GM19452 (cell line): Measurements from ENCODE around the gene ABCD1.

Source experiments
- ATAC-seq: cut with Tn5 transposase; IDR thresholded peaks from one replicate; pipeline ENCODE4 v1.9.1; 2021; ENCODE audit not compliant: unreplicated experiment

ABCD1 gene

DNA sequence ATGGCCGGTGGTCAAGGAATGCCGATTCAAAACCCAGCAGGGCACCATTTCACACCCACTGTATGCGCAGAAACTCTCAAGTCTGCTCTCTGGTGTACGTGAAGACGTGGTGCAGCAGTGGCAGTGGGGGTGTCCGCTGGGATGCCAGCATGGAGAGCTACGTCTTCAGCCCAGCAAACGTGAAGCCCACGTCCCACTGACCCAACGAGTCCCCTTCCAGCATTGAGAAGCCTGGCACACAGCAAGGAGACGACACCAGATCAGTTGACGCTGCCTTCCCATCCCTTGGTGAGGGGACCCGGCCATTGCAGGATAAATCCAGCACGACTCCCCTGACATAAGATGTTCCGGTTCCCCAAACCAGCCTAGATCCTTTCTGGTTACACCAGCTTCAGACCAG lies 37.2 kb downstream of the ABCD1 start:
- ATAC-seq = no peak

- no peak for ATAC-seq
Observed at GRCh38 chrX:153762626-153763173, 38.0 kb downstream of the ABCD1 start.

DNA sequence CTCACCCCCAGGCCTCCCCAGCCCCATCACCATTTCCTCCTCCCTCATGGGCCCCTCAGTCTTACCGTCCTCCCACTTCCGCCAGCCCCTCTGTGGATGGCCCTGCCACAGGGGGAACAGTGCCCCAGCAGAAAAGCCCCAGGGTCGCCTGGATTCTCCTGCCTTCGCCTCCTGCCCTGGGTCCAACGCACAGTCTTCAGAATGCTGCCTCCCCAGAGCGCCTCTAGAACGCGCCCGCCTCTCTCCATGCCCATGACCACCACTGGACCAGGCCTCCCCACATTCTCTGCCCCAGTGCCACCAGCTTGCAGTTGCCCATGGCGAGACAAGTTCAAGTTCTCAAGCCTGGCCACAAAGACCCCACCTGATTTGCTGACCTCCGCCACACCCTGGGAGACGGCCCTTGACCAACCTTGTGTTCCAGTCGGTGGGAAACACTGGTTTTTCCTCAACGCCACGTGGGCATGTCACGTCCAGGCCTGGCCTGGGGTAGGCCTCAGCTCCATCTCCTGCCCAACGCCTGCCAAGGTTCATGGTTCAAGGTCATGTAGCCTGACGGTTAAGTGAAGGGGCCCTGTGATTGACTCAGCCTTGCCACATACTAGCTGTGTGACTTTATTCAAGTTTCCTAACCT lies 38.8 kb downstream of the ABCD1 start:
- no peak for ATAC-seq

DNA sequence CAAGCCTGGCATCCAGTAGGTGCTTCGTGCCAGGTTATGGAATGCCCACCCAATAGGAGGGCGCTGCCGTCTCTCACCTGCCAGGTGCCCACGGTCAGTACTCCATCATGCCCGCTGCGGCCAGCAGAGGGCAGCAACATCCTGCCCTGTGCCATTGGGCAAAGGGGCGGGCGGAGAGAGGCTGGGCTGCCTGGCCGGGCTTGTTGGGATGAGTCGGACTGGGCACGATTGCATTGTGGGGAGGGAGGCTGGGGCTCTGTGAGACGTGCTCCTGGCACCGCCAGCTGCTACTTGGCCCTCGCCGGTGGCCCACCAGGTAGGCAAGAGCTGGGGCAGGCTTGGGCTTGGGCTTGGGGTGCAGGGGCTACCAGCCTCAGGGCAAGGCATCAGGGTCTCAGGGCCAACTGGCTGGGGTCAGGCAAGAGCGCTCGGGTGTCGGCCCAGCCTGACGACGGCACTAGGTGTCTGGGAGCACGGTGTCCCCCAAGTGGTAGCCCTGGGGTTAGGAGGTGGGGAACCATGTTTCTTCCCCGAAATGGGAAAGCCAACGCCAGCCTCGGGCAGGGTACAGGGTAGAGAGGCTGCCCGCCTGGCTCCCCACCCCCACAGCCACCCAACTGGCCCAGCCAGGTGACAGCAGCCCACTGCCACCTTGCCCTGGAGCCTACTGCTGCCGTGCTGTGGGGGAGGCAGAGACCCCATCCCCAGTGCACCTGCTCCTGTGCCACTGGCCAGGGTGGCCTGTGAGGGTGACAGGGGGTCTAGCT lies 39.5 kb downstream of the ABCD1 start, which contains the start of gene PLXNB3:
TSS of gene PLXNB3 (plus strand) at position 261 of the 767 bp plus-strand sequence. CDS start 1,287 bp downstream, outside the sequence.
- ATAC-seq = peak; percentile 51

GRCh38 chrX:153764786-153765137 lies 40.1 kb downstream of the ABCD1 start:
- ATAC-seq = no peak

- ATAC-seq = no peak
Observed at GRCh38 chrX:153765138-153766079, 40.8 kb downstream of the ABCD1 start.

DNA sequence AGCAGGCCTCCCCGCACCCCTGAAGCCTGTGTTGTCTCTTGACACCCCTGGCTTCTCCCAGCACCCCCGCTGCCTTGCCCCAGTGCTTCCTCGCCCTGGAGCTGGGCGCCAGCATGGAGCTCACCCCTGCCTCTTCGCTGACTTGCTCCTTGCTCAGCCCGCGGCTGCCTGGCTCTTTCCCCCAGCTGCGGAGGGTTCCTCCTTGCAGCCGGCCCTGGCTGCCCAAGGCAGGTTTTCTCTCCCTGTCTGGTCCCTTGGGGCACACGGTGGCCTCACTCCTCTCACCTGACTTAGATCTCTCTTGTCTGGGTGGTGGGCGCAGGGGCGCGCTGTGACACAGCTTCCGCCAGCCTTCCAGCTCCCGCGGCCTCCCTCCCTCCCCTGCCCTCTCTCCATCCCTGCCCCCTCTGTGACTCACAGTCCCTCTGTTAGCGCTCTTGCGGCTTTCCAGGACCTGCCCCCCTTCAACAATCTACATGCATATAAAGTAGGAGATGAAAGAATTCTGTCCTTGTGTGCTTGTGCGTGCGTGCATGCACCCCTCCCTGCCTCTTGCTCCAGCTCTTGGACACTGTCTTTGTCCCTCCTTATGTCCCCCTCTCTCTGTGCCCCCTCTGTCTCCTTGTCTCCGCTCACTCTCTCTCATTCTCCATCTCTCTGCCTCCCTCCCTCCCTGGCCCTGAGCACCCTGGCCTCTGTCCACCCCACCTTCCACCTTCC lies 41.6 kb downstream of the ABCD1 start:
- no peak for ATAC-seq

DNA sequence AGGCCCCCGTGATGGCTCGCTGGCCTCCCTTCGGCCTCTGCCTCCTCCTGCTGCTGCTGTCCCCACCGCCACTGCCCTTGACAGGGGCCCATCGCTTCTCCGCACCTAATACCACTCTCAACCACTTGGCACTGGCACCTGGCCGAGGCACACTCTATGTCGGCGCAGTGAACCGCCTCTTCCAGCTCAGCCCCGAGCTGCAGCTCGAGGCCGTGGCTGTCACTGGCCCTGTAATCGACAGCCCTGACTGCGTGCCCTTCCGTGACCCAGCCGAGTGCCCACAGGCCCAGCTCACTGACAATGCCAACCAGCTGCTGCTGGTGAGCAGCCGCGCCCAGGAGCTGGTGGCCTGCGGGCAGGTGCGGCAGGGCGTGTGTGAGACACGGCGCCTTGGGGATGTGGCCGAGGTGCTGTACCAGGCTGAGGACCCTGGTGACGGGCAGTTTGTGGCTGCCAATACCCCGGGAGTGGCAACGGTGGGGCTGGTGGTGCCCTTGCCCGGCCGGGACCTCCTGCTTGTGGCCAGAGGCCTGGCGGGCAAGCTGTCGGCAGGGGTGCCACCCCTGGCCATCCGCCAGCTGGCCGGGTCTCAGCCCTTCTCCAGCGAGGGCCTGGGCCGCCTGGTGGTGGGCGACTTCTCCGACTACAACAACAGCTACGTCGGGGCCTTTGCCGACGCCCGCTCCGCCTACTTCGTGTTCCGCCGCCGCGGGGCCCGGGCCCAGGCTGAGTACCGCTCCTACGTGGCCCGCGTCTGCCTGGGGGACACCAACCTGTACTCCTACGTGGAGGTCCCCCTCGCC lies 42.4 kb downstream of the ABCD1 start:
- no peak for ATAC-seq

GRCh38 chrX:153767674-153768055 lies 43.0 kb downstream of the ABCD1 start:
- no peak for ATAC-seq

DNA sequence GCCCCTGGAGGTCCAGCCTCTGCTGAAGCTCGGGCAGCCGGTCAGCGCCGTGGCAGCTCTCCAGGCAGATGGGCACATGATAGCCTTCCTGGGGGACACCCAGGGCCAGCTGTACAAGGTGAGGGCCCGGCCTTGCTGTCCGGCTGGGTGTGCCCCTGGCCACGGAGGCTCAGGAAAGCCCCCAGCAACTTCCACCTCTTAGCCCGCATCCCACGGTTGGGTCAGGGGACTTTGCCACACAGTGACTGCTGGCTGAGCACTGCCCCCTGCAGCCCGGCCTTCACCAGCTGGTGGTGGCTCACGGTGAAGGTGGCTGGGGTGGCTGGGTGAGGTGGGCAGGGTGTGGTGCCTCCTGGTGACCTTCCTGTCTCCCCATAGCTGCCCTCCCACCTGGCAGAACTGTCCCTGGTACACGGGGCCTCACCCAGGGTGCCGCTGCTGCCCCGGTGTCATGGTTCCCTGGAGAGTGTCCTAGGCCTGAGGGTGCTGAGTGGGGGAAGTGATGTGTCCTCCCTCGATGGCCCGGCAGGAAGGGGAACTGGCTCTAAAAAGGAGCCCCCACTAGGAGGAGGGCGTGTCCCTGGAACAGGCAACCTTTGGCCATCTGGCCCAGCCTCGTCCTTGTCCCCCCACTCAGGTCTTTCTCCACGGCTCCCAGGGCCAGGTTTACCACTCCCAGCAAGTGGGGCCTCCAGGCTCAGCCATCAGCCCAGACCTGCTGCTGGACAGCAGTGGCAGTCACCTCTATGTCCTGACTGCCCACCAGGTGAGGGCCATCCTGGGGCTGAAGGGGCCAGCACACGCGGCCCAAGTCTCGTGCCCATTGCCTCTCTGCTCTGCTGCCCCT lies 43.9 kb downstream of the ABCD1 start:
- ATAC-seq = no peak

GRCh38 chrX:153769158-153769864 lies 44.7 kb downstream of the ABCD1 start:
- ATAC-seq = no peak

- ATAC-seq = no peak
Observed at GRCh38 chrX:153769865-153770600, 45.4 kb downstream of the ABCD1 start.

GRCh38 chrX:153770601-153771414 lies 46.2 kb downstream of the ABCD1 start:
- ATAC-seq = no peak

- ATAC-seq = no peak
Observed at GRCh38 chrX:153771415-153772315, 47.0 kb downstream of the ABCD1 start.

DNA sequence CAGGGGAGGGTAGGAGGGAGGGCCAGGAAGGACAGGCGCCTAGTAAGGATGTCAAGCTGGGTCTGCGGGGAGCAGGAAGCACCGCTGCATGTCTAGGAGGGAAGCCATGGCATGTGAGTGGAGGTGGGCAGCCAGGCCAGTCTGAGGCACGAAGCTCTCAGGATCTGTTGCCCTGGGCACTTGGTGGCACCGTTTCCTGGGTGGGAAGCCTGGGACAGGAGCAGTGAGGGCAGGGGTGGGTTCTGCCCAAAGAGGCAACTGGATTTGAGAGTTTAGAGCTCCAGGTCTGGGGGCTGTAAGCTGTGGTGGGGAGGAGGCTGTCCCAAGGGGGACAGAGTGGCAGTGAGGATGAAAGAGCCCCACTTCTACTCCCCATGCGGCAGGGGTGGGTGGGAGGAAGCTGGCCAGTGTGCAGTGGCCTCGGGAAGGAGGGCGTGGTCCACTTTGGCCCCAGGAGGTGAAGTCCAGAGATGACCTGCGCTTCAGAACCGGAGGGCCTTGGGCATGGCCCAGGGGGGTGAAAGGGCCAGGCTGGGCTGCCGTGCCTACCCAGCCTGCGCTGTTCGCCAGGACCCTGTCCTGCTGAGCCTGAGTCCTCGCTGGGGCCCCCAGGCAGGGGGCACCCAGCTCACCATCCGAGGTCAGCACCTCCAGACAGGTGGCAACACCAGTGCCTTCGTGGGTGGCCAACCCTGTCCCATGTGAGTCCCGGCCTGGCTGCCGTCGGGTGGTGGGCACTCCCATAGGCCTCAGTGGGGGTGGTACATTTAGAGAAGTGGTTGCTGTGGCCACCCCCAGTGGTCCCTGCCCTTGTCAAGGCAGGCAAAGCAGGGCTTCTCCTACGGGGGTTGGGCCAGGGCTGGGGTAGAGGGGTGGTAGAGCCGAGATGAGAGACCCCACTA lies 47.9 kb downstream of the ABCD1 start:
- ATAC-seq = no peak
